Sigmoid colon (tissue), 4 donors: Measurements from ENCODE around the gene EN2.

Experiments used
- POLR2A ChIP-seq, 2 donors: fragments of 450-650 bp; IDR thresholded peaks; one replicate each; pipeline ENCODE4 v1.6.1; 2016; ENCODE audit warnings: antibody characterized with exemption in 2 of 2, mild to moderate bottlenecking in 2 of 2, moderate library complexity in 2 of 2
- POLR2AphosphoS5 ChIP-seq, 4 donors: sonication (generic); formaldehyde crosslinking; IDR thresholded peaks; one replicate each; pipeline ENCODE4 v1.6.1; 2017; ENCODE audit warnings: antibody characterized with exemption in 4 of 4
- TF ChIP-seq, protein P1 (sequence below), 4 experiments: fragments of 450-650 bp in 3 of 4; fragments of 200-600 bp in 1 of 4; IDR thresholded peaks; one replicate each; pipeline ENCODE4 v1.5.1; 2016 to 2019; ENCODE audit warnings: antibody characterized with exemption in 4 of 4, mild to moderate bottlenecking in 3 of 4, moderate library complexity in 2 of 4

DNA sequence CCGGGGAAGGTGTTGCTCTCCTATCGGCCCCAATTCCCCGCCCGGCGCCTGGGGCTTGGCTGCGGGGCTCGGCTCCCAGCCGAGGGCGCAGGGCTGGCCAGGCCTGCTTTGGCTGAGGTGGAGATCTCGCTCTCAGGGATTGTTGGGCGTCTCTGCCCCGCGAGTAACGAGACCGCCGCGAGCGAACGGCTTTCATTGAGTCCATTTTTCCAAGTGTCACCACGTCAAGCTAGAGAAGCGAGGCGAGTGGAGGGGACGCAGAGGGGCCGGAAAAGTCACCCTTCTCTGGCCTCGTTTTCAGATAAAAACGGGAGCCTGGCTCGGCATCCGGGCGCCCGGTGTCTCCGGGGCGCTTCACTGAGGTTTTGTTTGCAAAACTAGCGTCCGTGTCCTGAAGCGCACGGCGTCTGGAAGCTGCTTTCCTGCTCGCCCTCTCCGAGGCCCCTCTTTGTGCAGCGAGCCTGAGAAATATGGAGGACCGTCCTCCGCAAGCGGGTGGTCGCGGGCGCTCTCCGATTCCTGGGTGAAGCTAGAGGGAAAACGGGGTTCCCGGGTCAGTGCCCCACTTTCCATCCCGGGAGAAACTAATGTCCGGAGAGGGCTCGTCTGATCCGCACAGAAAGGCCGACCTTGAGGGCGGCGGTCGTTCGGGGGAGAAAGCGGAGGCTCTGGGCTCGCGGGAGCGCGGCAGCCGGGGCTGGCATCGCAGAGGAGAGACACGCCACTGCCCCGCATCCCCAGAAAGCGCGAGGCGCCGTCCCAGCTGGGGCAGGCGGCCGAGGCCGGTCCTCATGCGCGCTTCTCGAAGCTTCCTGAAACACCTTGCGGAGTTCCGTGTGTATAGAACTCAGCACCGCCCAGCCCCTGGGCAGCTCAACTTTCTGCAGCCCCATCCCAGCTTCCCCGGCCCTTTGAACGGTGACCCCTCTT is 3.5 kb upstream of the EN2 start:
- TF ChIP-seq, protein P1, sequence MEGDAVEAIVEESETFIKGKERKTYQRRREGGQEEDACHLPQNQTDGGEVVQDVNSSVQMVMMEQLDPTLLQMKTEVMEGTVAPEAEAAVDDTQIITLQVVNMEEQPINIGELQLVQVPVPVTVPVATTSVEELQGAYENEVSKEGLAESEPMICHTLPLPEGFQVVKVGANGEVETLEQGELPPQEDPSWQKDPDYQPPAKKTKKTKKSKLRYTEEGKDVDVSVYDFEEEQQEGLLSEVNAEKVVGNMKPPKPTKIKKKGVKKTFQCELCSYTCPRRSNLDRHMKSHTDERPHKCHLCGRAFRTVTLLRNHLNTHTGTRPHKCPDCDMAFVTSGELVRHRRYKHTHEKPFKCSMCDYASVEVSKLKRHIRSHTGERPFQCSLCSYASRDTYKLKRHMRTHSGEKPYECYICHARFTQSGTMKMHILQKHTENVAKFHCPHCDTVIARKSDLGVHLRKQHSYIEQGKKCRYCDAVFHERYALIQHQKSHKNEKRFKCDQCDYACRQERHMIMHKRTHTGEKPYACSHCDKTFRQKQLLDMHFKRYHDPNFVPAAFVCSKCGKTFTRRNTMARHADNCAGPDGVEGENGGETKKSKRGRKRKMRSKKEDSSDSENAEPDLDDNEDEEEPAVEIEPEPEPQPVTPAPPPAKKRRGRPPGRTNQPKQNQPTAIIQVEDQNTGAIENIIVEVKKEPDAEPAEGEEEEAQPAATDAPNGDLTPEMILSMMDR (IDR thresholded peaks at IDR 0.05) = no peak
- no peak for TF ChIP-seq POLR2AphosphoS5 (IDR thresholded peaks at IDR 0.05)
- TF ChIP-seq POLR2A (IDR thresholded peaks at IDR 0.05) = no peak
